PC-3 (cell line): ENCODE results near the gene PCSK1. TPM values are rescaled to one million over a fixed set of nuclear protein-coding genes. Genes with fewer than 3 reads are reported as not detected.

Experiments used
- ATAC-seq: fragments of 200-7000 bp; cut with Tn5 transposase; 2 replicates; pipeline ENCODE4 v1.9.1; 2020; ENCODE audit warnings: mild to moderate bottlenecking, moderate library complexity
- BruUV-seq: library from RNA; stranded (reverse); fragments of 400-500 nt; replicated peaks from 2 replicates; lab custom pipeline; 2021; lab: Mats Ljungman, UMichigan
- CTCF ChIA-PET: fragments of 300-600 bp; sonication (Branson Sonifier 250); formaldehyde crosslinking; loops from one replicate; lab custom pipeline; 2022; ENCODE audit warnings: antibody characterized with exemption; lab: Charles Lee
- POLR2A ChIA-PET: fragments of 300-600 bp; sonication (Branson Sonifier 250); formaldehyde crosslinking; loops from one replicate; lab custom pipeline; 2022; ENCODE audit warnings: antibody characterized with exemption; ENCODE audit not compliant: unreplicated experiment; lab: Charles Lee
- DNase-seq: peaks from one replicate; pipeline ENCODE4 v3.0.0-alpha.2; 2015
- H2AFZ ChIP-seq: fragments of 300-600 bp; sonication (generic); 2 replicates; pipeline ENCODE4 v1.6.0; 2016; ENCODE audit warnings: antibody characterized with exemption, low read length
- H3F3A ChIP-seq: fragments of 300-600 bp; sonication (generic); one replicate; pipeline ENCODE4 v1.6.0; 2017; ENCODE audit warnings: antibody characterized with exemption, low read length, control low read depth, mild to moderate bottlenecking; ENCODE audit not compliant: unreplicated experiment
- H3K27ac ChIP-seq: fragments of 300-600 bp; sonication (generic); 2 replicates; pipeline ENCODE4 v1.5.1; 2016; ENCODE audit warnings: mild to moderate bottlenecking, low read length
- H3K27me3 ChIP-seq: fragments of 300-600 bp; sonication (generic); 2 replicates; pipeline ENCODE4 v1.6.1; 2016; ENCODE audit warnings: low read length, mixed read lengths
- H3K36me3 ChIP-seq: fragments of 300-600 bp; sonication (generic); 2 replicates; pipeline ENCODE4 v1.6.1; 2016; ENCODE audit warnings: low read depth, mixed run types, low read length, mixed read lengths
- H3K4me1 ChIP-seq: fragments of 300-600 bp; sonication (generic); 2 replicates; pipeline ENCODE4 v1.5.1; 2016; ENCODE audit warnings: low read length; ENCODE audit not compliant: insufficient read depth
- H3K4me2 ChIP-seq: fragments of 300-600 bp; sonication (generic); 2 replicates; pipeline ENCODE4 v1.6.0; 2016; ENCODE audit warnings: low read length
- H3K4me3 ChIP-seq: fragments of 300-600 bp; sonication (generic); 2 replicates; pipeline ENCODE4 v1.5.1; 2016; ENCODE audit warnings: mild to moderate bottlenecking, low read length, mixed read lengths
- H3K79me2 ChIP-seq: fragments of 300-600 bp; sonication (generic); 2 replicates; pipeline ENCODE4 v1.6.1; 2017; ENCODE audit warnings: low read length, mixed read lengths
- H3K9ac ChIP-seq: fragments of 300-600 bp; sonication (generic); 2 replicates; pipeline ENCODE4 v1.6.0; 2016; ENCODE audit warnings: mild to moderate bottlenecking, low read length
- H3K9me2 ChIP-seq: fragments of 300-600 bp; sonication (generic); replicated peaks from 2 replicates; pipeline ENCODE4 v1.6.1; 2016; ENCODE audit warnings: mixed run types, low read length, mixed read lengths
- H3K9me3 ChIP-seq: fragments of 300-600 bp; sonication (generic); 2 replicates; pipeline ENCODE4 v1.6.1; 2016; ENCODE audit warnings: low read length, mixed read lengths
- H4K20me1 ChIP-seq: fragments of 300-600 bp; sonication (generic); 2 replicates; pipeline ENCODE4 v1.6.1; 2016; ENCODE audit warnings: low read length, mixed read lengths
- EZH2 ChIP-seq: fragments of 300-600 bp; sonication (generic); IDR thresholded peaks from one replicate; pipeline ENCODE4 v1.6.1; 2017; ENCODE audit warnings: antibody characterized with exemption, mild to moderate bottlenecking, low read length; ENCODE audit not compliant: unreplicated experiment
- EZH2phosphoT487 ChIP-seq: fragments of 300-600 bp; sonication (generic); IDR thresholded peaks from 2 replicates; pipeline ENCODE4 v1.6.1; 2018; ENCODE audit warnings: mild to moderate bottlenecking, antibody characterized with exemption, low read length, borderline replicate concordance
- intact Hi-C: fragments of 100-400 bp; cut with micrococcal nuclease; formaldehyde crosslinking; loops from 2 replicates; pipeline ENCODE4 v1.9.0; 2023
- total RNA-seq: library from RNA; depleted of rRNA; stranded (reverse); fragments of >200 nt; gene quantifications from 2 replicates; pipeline ENCODE4 v1.2.3, GENCODE V29; 2014
- TF ChIP-seq, protein P1 (sequence below): fragments of 300-600 bp; sonication (generic); conservative IDR thresholded peaks from 2 replicates; pipeline ENCODE4 v1.5.1; 2017; ENCODE audit warnings: antibody characterized with exemption, low read depth, mild to moderate bottlenecking, low read length

PCSK1 gene
- total RNA-seq, 1 experiment from 2014 or later = not detected

DNA sequence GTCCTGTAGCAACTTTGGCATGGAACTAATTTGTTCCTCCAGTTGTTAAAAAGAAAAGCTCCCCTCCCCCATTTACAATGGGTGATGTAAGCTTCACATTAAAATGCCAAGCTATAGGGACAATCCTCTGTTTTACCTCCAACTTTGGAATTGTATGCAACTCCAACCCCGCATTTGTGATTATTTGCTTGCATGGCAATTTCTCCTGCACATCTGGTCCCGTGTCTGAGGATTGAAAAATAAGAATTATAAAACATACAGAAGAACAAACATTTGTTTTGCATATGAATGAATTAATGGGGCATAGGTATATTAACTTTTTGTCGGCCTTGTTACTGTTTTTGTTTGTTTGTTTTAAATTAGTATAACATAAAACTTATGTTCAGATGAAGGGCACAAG, 17.2 kb downstream of the PCSK1 start:
- Histone ChIP-seq H4K20me1 (no peaks in the 10 kb centered on the region), H3K9me2 (no peaks in the 10 kb centered on the region), H3K4me1 (no peaks in the 10 kb centered on the region), H3F3A (no peaks in the 10 kb centered on the region), H3K79me2 (no peaks in the 10 kb centered on the region), H3K27ac (no peak overlapping the region), H3K4me3 (no peak overlapping the region), H3K9ac (no peak overlapping the region), H3K4me2 (no peak overlapping the region), H2AFZ (no peak overlapping the region), H3K36me3 (no peaks in the 10 kb centered on the region), H3K9me3 (no peaks in the 10 kb centered on the region), H3K27me3 (0 out of 2 replicates have a peak, but pooled peaks cover under 1% of the 10 kb centered on the region)
- ATAC-seq = no peak
- ChIA-PET POLR2A (no interaction called here), CTCF (no interaction called here)
- TF ChIP-seq EZH2phosphoT487 (no peak), EZH2 (no peak)
- TF ChIP-seq, protein P1, sequence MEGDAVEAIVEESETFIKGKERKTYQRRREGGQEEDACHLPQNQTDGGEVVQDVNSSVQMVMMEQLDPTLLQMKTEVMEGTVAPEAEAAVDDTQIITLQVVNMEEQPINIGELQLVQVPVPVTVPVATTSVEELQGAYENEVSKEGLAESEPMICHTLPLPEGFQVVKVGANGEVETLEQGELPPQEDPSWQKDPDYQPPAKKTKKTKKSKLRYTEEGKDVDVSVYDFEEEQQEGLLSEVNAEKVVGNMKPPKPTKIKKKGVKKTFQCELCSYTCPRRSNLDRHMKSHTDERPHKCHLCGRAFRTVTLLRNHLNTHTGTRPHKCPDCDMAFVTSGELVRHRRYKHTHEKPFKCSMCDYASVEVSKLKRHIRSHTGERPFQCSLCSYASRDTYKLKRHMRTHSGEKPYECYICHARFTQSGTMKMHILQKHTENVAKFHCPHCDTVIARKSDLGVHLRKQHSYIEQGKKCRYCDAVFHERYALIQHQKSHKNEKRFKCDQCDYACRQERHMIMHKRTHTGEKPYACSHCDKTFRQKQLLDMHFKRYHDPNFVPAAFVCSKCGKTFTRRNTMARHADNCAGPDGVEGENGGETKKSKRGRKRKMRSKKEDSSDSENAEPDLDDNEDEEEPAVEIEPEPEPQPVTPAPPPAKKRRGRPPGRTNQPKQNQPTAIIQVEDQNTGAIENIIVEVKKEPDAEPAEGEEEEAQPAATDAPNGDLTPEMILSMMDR = no peak
- no TSS peak for BruUV-seq
- intact Hi-C loops = no loop called here
- DNase-seq = no peak

DNA sequence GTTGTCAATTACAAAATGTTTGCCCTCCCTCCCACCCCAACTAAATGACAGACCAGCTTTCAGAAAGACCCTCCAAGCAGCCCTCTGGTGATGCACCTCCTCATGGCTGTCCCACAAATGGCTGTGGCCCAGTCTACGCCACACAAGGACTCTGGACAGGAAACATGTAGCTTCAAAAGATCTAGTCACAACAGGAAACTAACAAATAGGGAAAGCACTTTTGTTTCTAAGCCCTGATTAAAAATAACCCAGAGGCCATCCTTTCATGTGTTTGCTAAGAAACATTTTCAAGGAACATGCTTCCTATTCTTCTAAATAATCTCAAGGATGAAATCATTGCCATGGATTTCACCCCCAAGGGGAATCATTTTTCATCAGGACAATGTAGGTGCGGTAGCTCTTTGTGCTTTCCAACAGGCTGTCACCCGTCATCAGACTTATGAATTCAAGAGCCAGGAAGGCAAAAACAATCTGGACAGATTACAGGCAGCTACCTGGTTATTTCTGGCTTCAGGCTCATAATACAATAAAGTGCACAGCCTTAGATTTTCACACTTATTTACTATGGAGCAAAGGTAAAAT, 20.1 kb downstream of the PCSK1 start:
- no peak overlapping the region for H3K4me3 ChIP-seq
- peaks cover 11% of the 10 kb centered on the region for H3K4me1 ChIP-seq
- H3F3A ChIP-seq = no peaks in the 10 kb centered on the region
- H3K27ac ChIP-seq = no peak overlapping the region
- no peaks in the 10 kb centered on the region for H3K9me3 ChIP-seq
- no TSS peak for BruUV-seq
- ChIA-PET POLR2A (no interaction called here), CTCF (no interaction called here)
- ATAC-seq (no peak), DNase-seq (no peak)
- no peak overlapping the region for H3K4me2 ChIP-seq
- H3K9ac ChIP-seq = no peak overlapping the region
- no peaks in the 10 kb centered on the region for H3K79me2 ChIP-seq
- no peaks in the 10 kb centered on the region for H4K20me1 ChIP-seq
- intact Hi-C loops = no loop called here
- H2AFZ ChIP-seq = no peak overlapping the region
- TF ChIP-seq, protein P1 = no peak
- TF ChIP-seq EZH2phosphoT487 (no peak), EZH2 (no peak)
- no peaks in the 10 kb centered on the region for H3K27me3 ChIP-seq
- no peaks in the 10 kb centered on the region for H3K9me2 ChIP-seq
- no peaks in the 10 kb centered on the region for H3K36me3 ChIP-seq

DNA sequence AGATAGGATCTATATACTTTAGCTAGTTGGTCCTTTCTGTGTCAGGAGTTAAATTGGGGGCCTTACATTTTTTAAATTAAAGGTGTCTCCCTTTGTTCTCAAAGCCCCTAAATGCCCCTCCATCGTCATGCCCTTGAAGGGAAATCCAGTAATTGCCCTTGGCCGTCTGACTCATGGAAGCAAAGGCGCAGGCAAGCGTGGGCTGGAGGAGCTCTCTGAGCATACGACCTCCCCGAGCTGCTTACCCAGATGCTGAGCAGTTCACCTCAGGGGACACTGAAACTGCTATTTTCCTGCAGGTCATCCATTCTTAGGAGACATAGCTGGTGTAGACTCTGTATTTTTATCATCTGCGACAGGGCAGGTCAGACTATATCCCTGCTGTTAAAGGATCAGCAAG, 23.0 kb downstream of the PCSK1 start:
- ATAC-seq (no peak), DNase-seq (no peak)
- H3K9me2 ChIP-seq = no peaks in the 10 kb centered on the region
- intact Hi-C loops = no loop called here
- no peaks in the 10 kb centered on the region for H3K79me2 ChIP-seq
- H3K9ac ChIP-seq = no peak overlapping the region
- CTCF ChIA-PET = no interaction called here
- TF ChIP-seq EZH2 (no peak), EZH2phosphoT487 (no peak)
- TF ChIP-seq, protein P1 = no peak
- no peaks in the 10 kb centered on the region for H3F3A ChIP-seq
- no peaks in the 10 kb centered on the region for H3K36me3 ChIP-seq
- no peak overlapping the region for H3K4me2 ChIP-seq
- POLR2A ChIA-PET = no interaction called here
- H3K27ac ChIP-seq = no peak overlapping the region
- no TSS peak for BruUV-seq
- H3K27me3 ChIP-seq = no peaks in the 10 kb centered on the region
- H3K4me3 ChIP-seq = no peak overlapping the region
- no peaks in the 10 kb centered on the region for H3K9me3 ChIP-seq
- H3K4me1 ChIP-seq = peaks cover 20% of the 10 kb centered on the region
- no peaks in the 10 kb centered on the region for H4K20me1 ChIP-seq
- H2AFZ ChIP-seq = no peak overlapping the region
